ENCODE data around the gene CNN2. TPM values are rescaled to one million over a fixed set of nuclear protein-coding genes. Genes with fewer than 3 reads are reported as not detected.

CNN2 gene
- total and polyA plus RNA-seq, 2 of the 13 experiments (the other 11 are each of a cell fraction or from before 2014, with no cell fraction given), result 63.6 to 70.0 TPM

- TF ChIP-seq ZNF142 (CRISPR knock-in tag; IDR thresholded peaks at IDR 0.05) (no peak), ZBTB21 (CRISPR knock-in tag; IDR thresholded peaks at IDR 0.05) (no peak), ARNT (IDR thresholded peaks at IDR 0.05) (no peak), CBX5 (CRISPR knock-in tag; IDR thresholded peaks at IDR 0.05; ENCODE audit: borderline replicate concordance) (peak; percentile 48; the same call in 1 of the 2 replicates), ZNF784 (CRISPR knock-in tag; IDR thresholded peaks at IDR 0.05; ENCODE audit: borderline replicate concordance) (no peak), REPIN1 (CRISPR knock-in tag; IDR thresholded peaks at IDR 0.05; ENCODE audit: borderline replicate concordance, low read depth) (no peak), MIER3 (CRISPR knock-in tag; IDR thresholded peaks at IDR 0.05; ENCODE audit: borderline replicate concordance) (no peak; the same call in 1 of the 2 replicates), PAX8 (CRISPR knock-in tag; IDR thresholded peaks at IDR 0.05; ENCODE audit: borderline replicate concordance) (no peak), CHD4 (IDR thresholded peaks at IDR 0.05; ENCODE audit: borderline replicate concordance, low read length) (no peak; the same call in 1 of the 2 replicates)
- TF ChIP-seq, protein P1, sequence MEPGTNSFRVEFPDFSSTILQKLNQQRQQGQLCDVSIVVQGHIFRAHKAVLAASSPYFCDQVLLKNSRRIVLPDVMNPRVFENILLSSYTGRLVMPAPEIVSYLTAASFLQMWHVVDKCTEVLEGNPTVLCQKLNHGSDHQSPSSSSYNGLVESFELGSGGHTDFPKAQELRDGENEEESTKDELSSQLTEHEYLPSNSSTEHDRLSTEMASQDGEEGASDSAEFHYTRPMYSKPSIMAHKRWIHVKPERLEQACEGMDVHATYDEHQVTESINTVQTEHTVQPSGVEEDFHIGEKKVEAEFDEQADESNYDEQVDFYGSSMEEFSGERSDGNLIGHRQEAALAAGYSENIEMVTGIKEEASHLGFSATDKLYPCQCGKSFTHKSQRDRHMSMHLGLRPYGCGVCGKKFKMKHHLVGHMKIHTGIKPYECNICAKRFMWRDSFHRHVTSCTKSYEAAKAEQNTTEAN (CRISPR knock-in tag; conservative IDR thresholded peaks at IDR 0.05), result no peak
- TF ChIP-seq, protein P2, sequence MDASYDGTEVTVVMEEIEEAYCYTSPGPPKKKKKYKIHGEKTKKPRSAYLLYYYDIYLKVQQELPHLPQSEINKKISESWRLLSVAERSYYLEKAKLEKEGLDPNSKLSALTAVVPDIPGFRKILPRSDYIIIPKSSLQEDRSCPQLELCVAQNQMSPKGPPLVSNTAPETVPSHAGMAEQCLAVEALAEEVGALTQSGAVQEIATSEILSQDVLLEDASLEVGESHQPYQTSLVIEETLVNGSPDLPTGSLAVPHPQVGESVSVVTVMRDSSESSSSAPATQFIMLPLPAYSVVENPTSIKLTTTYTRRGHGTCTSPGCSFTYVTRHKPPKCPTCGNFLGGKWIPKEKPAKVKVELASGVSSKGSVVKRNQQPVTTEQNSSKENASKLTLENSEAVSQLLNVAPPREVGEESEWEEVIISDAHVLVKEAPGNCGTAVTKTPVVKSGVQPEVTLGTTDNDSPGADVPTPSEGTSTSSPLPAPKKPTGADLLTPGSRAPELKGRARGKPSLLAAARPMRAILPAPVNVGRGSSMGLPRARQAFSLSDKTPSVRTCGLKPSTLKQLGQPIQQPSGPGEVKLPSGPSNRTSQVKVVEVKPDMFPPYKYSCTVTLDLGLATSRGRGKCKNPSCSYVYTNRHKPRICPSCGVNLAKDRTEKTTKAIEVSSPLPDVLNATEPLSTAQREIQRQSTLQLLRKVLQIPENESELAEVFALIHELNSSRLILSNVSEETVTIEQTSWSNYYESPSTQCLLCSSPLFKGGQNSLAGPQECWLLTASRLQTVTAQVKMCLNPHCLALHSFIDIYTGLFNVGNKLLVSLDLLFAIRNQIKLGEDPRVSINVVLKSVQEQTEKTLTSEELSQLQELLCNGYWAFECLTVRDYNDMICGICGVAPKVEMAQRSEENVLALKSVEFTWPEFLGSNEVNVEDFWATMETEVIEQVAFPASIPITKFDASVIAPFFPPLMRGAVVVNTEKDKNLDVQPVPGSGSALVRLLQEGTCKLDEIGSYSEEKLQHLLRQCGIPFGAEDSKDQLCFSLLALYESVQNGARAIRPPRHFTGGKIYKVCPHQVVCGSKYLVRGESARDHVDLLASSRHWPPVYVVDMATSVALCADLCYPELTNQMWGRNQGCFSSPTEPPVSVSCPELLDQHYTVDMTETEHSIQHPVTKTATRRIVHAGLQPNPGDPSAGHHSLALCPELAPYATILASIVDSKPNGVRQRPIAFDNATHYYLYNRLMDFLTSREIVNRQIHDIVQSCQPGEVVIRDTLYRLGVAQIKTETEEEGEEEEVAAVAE (CRISPR knock-in tag; IDR thresholded peaks at IDR 0.05; ENCODE audit: borderline replicate concordance), result peak; percentile 68; the same call in 1 of the 2 replicates
- TF ChIP-seq, protein P3, sequence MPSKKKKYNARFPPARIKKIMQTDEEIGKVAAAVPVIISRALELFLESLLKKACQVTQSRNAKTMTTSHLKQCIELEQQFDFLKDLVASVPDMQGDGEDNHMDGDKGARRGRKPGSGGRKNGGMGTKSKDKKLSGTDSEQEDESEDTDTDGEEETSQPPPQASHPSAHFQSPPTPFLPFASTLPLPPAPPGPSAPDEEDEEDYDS (CRISPR knock-in tag; IDR thresholded peaks at IDR 0.05), result peak; percentile 81; the same call in 1 of the 2 replicates
- TF ChIP-seq, protein P4, sequence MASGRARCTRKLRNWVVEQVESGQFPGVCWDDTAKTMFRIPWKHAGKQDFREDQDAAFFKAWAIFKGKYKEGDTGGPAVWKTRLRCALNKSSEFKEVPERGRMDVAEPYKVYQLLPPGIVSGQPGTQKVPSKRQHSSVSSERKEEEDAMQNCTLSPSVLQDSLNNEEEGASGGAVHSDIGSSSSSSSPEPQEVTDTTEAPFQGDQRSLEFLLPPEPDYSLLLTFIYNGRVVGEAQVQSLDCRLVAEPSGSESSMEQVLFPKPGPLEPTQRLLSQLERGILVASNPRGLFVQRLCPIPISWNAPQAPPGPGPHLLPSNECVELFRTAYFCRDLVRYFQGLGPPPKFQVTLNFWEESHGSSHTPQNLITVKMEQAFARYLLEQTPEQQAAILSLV (CRISPR knock-in tag; IDR thresholded peaks at IDR 0.05; ENCODE audit: borderline replicate concordance), result peak; percentile 26; the same call in 1 of the 2 replicates
These were observed 13.5 kb downstream of the CNN2 start, which contains the start of gene ABCA7 (continued) for GRCh38 chr19:1039646-1040475.

Data from HepG2 (cell line).